NCI-H2107 treated with DMSO at 0.1 percent for 48 hours (cell line): ENCODE data around the gene TSPAN32.
"Not testable (repeated sequence)": the region's sequence is repeated elsewhere in the genome, so short reads cannot be mapped to it uniquely, and the experiment has no call there.

Experiments used
- DNase-seq: peaks from one replicate; lab custom pipeline; 2025; ENCODE audit not compliant: unreplicated experiment; lab: John Stamatoyannopoulos, UW

The TSPAN32 gene

DNA sequence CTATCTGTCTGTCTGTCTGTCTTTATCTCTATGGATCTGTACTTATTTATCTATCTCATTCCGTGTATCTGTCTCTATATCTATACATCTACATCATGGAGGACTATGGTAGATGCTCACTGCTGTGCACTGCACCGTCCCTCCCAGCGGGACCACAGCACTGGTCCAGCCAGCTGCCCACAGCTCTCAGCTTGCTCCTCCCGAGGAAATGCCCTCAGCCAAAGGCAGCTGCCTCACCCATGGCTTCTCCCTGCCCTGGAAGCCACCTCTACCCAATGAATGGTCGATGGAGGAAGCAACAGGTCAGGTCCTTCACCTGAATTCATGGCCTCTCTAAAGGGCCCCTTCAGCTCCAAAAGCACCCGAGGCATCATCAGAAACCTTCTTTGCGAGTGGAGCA lies 60.6 kb downstream of the TSPAN32 start:
- no peak for DNase-seq

DNA sequence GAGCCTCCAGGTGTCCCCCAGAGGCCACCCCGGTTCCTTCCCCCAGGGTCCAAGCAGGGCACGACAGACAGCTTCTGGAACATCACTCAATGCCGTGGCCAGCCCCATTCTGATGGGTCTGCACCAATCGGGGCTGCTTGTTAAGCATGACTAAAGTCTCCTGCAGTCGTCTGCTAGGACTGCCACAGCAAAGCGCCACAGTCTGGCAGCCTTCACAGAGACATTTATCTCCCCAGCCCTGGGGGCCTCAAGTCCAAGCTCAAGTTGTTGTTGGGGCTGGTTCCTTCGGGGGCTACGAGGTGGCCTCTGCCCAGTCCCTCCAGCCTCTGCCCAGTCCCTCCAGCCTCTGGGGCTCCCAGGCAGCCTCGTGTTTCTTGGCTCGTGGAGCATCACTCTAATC lies 61.3 kb downstream of the TSPAN32 start:
- DNase-seq = no peak

DNA sequence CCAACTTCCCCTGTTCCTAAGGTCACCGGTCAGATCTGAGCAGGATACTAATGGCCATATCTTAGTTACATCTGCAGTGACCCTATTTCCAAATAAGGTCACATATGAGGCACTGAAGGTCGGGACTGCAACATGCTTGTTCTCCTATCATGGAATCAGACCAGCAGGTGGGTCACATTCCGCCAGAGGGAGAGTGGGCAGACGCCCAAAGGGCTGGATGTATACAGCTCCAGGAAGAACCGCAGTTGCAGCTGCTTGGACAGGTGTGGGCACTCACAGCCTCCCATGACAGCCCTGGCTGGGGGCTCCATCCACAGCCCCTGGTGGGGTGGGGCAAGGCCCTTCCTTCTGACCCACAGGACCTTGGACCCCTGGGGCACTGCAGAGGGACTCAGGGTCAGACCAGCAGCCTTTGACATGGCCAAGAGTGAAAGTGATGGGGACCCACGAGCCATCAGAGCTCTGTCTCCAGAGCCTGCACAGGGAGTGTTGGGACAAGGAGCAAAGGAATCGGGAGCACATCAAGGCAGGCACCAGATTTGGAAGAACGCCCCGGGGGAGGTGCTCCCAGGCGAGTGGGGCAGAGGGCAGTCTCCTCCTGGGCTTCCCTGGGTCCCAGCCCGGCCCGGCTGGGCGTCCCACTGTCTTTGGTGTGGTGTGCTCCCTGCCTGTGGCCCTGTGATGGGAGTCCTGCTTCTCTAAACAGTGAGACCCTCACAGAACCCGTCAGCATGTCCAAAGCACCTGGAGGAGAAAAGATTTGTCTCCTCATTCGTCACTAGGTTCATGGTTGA lies 62.0 kb downstream of the TSPAN32 start:
- no peak for DNase-seq

DNA sequence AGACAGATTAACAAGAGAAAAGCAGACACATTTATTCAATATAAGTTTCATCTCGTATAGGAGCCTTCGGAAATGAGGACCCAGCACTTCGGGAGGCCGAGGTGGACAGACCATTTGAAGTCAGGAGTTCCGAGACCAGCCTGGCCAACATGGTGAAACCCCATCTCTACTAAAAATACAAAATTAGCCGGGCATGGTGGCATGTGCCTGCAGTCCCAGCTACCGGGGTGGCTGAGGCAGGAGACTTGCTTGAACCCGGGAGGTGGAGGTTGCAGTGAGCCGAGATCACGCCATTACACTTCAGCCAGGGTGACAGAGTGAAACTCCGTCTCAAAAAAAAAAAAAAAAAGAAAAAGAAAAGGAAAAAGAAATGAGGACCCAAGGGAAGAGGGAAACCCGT lies 62.6 kb downstream of the TSPAN32 start:
- DNase-seq = not testable (repeated sequence)

DNA sequence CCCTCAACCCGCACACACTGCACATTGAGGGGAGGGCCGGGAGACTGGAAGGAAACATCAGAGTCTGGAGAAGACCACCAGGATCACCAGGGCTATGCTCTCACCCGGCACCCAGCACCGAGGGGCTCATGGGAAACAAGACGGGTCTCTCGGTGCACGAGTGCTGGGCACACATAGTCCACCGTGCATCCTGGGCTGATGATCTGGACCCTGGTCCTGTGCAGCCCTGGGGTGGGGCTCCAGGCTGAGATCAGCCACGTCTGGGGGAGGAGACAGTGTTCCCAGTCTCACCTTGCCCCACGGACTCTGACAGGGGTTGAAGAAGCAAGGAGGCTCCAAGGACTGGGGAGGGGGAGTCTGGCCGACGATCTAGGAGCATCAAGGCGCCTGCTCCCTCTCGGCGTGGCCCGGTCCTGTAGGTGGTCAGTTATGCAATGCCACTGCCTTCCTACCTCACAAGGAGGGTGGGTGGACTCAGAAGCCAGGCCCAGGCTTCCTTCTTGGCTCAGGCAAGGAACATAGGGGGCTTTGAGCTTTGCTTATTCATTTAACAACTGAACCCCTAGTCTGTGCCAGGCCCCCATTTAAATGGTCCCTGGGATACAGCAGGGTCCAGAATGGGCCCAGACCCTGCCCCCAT lies 63.9 kb downstream of the TSPAN32 start:
- DNase-seq = no peak

DNA sequence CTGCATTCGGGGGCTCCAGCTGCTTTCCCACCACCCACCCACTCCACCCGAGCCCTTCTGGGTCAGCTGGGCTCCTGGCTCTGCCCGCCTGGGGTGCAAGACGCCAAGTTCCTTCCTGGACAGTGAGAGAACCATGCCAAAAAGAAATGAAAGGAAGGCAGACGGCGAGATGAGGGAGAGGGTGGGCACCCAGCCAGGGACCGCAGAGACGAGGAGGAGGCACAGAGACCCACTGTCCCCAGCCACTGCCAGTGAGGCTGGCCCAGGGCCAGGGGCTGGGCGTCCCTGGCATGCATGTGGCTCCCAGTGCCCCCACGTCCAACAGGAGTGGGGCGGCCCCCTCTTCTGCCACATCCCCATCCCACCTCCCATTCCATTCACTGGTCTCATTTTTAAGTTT lies 64.5 kb downstream of the TSPAN32 start:
- DNase-seq = no peak

DNA sequence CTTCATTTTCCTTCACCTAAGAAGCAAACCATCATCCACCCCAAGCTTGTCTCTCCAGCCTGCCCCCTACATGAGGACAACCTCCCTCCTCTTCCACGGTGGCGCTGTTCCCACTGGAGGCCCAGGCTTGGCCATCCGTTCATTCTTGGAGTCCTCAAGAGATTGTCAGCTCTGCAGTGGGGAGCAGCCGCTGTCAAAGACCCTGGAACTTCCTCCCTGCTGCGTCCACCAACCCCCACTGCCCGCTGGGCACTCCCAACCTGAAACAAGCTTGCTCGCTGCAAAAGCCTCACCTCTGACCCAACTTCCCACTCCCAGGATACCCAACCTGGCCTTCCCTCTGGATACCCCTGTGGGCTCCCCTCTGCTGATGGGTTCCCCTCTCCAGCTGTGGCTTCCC lies 64.9 kb downstream of the TSPAN32 start:
- no peak for DNase-seq

DNA sequence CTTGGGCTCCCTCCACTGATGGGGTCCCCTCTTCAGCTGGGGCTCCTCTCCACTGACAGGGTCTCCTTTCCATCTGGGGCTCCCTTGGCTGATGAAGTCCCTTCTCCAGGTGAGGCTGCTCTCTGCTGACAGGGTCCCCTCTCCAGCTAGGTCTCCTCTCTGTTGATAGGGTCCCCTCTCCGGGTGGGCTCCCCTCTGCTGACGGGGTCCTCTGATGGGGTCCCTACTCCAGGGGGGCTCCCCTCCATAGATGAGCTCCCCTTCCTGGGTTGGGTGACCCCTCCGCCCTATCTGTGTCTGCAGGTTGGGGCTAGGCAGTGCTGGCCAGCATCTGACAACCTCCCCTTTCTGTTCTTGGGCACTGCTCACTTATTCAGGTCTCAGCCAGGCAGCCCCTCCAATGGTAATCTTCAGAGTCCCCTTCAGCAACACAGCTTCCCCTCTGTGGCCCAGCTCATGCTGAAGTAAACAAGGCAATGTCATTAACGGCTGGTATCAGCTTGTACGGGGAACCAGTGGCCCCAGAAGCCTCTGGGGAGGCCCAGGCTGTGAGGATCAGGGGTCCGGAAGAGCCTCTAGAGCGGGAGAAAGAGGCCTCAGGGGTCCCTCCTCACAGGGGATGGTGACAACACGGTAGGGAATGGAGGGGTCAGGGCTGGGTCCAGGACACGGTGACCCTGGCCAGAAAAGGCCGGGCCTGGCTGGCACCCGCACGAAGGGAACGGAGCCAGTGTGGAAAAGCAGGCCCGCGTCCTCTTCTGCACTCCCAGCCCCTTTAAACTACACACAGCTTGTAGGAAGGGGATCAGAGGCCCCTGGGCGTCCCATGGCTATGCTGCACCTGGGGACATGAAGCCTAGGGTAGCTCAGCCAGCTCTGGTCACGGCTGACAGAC lies 65.7 kb downstream of the TSPAN32 start:
- DNase-seq = no peak
